Measurements from ENCODE around the gene TSC2. TPM values are rescaled to one million over a fixed set of nuclear protein-coding genes. Genes with fewer than 3 reads are reported as not detected.

TSC2 gene
- total RNA-seq, 3 donors from 2014 or later: 41.6 to 52.4 (median 48.9) TPM

GRCh38 chr16:2092866-2093265, 45.1 kb downstream of the TSC2 start:
- intact Hi-C loops (cut with DNase I; ENCODE audit: low total_unique reads): no loop called here
- no peaks in the 10 kb centered on the region for H3K9me3 ChIP-seq
- no peak overlapping the region for H3K4me3 ChIP-seq
- H3K4me1 ChIP-seq: no peaks in the 10 kb centered on the region
- H3K36me3 ChIP-seq: no peaks in the 10 kb centered on the region
- TF ChIP-seq POLR2AphosphoS5 (IDR thresholded peaks at IDR 0.05) (no peak), CTCF (IDR thresholded peaks at IDR 0.05) (no peak), POLR2A (IDR thresholded peaks at IDR 0.05) (no peak)
- no peaks in the 10 kb centered on the region for H3K27me3 ChIP-seq
- no peak for DNase-seq (ENCODE audit: low spot score in 2 of 2)
- no peak overlapping the region for H3K27ac ChIP-seq

- Histone ChIP-seq H3K36me3 (no peaks in the 10 kb centered on the region), H3K27ac (no peak overlapping the region), H3K4me3 (no peak overlapping the region), H3K9me3 (no peaks in the 10 kb centered on the region), H3K27me3 (no peaks in the 10 kb centered on the region), H3K4me1 (no peaks in the 10 kb centered on the region)
- no peak for TF ChIP-seq POLR2A (IDR thresholded peaks at IDR 0.05)
- TF ChIP-seq CTCF (IDR thresholded peaks at IDR 0.05): no peak
- no peak for TF ChIP-seq POLR2AphosphoS5 (IDR thresholded peaks at IDR 0.05)
- intact Hi-C loops (cut with DNase I; ENCODE audit: low total_unique reads): no loop called here
- DNase-seq (ENCODE audit: low spot score in 2 of 2): no peak
Observed at GRCh38 chr16:2093793-2094192, 46.0 kb downstream of the TSC2 start.

- TF ChIP-seq POLR2A (IDR thresholded peaks at IDR 0.05) (no peak), POLR2AphosphoS5 (IDR thresholded peaks at IDR 0.05) (no peak), CTCF (IDR thresholded peaks at IDR 0.05) (no peak)
- Histone ChIP-seq H3K4me1 (no peaks in the 10 kb centered on the region), H3K36me3 (no peaks in the 10 kb centered on the region), H3K27me3 (no peaks in the 10 kb centered on the region), H3K4me3 (no peak overlapping the region), H3K27ac (no peak overlapping the region), H3K9me3 (no peaks in the 10 kb centered on the region)
- intact Hi-C loops (cut with DNase I; ENCODE audit: low total_unique reads): no loop called here
- DNase-seq (ENCODE audit: low spot score in 2 of 2): no peak
Observed at GRCh38 chr16:2095315-2095853, 47.6 kb downstream of the TSC2 start.

GRCh38 chr16:2095918-2096582, 48.3 kb downstream of the TSC2 start:
- H3K36me3 ChIP-seq: no peaks in the 10 kb centered on the region

More at GRCh38 chr16:2095918-2096582, 48.3 kb downstream of the TSC2 start:
- TF ChIP-seq POLR2AphosphoS5 (IDR thresholded peaks at IDR 0.05) (no peak), POLR2A (IDR thresholded peaks at IDR 0.05) (no peak), CTCF (IDR thresholded peaks at IDR 0.05) (no peak)
- Histone ChIP-seq H3K27ac (no peak overlapping the region), H3K4me3 (no peak overlapping the region), H3K9me3 (no peaks in the 10 kb centered on the region), H3K27me3 (no peaks in the 10 kb centered on the region), H3K4me1 (no peaks in the 10 kb centered on the region)
- no peak for DNase-seq (ENCODE audit: low spot score in 2 of 2)
- intact Hi-C loops (cut with DNase I; ENCODE audit: low total_unique reads): no loop called here

Measured in breast epithelium (tissue), 4 donors.